Measurements from ENCODE around the gene RAP1GAP.

The RAP1GAP gene

GRCh38 chr1:21669258-21670058 is at the start of gene RAP1GAP:
RAP1GAP (minus strand) TSS chr1:21669357; CDS start chr1:21620032, 49,325 bp downstream.
- no peak for FAIRE-seq

- FAIRE-seq, result no peak
These were observed 47.0 kb upstream of the RAP1GAP start for GRCh38 chr1:21716169-21716568.

- no peak for FAIRE-seq
These were observed 38.7 kb upstream of the RAP1GAP start for GRCh38 chr1:21707891-21708290.

GRCh38 chr1:21707086-21707840 is 38.1 kb upstream of the RAP1GAP start:
- FAIRE-seq, result no peak

- no peak for FAIRE-seq
These were observed 37.1 kb upstream of the RAP1GAP start for GRCh38 chr1:21706151-21706835.

- FAIRE-seq, result no peak
These were observed 36.3 kb upstream of the RAP1GAP start for GRCh38 chr1:21705303-21705980.

GRCh38 chr1:21704145-21704544 is 35.0 kb upstream of the RAP1GAP start:
- no peak for FAIRE-seq

- peak; percentile 63 for FAIRE-seq
These were observed 34.3 kb upstream of the RAP1GAP start for GRCh38 chr1:21703318-21703963.

- FAIRE-seq, result no peak
These were observed 33.6 kb upstream of the RAP1GAP start for GRCh38 chr1:21702780-21703179.

- FAIRE-seq, result no peak
These were observed 32.2 kb upstream of the RAP1GAP start for GRCh38 chr1:21701401-21701800.

- FAIRE-seq, result no peak
These were observed 30.9 kb upstream of the RAP1GAP start for GRCh38 chr1:21700094-21700493.

- no peak for FAIRE-seq
These were observed 27.8 kb upstream of the RAP1GAP start for GRCh38 chr1:21696931-21697330.

GRCh38 chr1:21693732-21694131 is 24.6 kb upstream of the RAP1GAP start:
- no peak for FAIRE-seq

GRCh38 chr1:21691739-21692138 is 22.6 kb upstream of the RAP1GAP start:
- FAIRE-seq, result no peak

- FAIRE-seq, result no peak
These were observed 20.7 kb upstream of the RAP1GAP start for GRCh38 chr1:21689661-21690372.

- no peak for FAIRE-seq
These were observed 17.9 kb upstream of the RAP1GAP start for GRCh38 chr1:21687081-21687529.

- FAIRE-seq, result no peak
These were observed 17.0 kb upstream of the RAP1GAP start for GRCh38 chr1:21685946-21686678.

- FAIRE-seq, result no peak
These were observed 12.3 kb upstream of the RAP1GAP start for GRCh38 chr1:21681426-21681825.

- no peak for FAIRE-seq
These were observed 11.8 kb upstream of the RAP1GAP start for GRCh38 chr1:21680918-21681317.

GRCh38 chr1:21680381-21680780 is 11.2 kb upstream of the RAP1GAP start:
- no peak for FAIRE-seq

- no peak for FAIRE-seq
These were observed 8.0 kb upstream of the RAP1GAP start for GRCh38 chr1:21677168-21677567.

All from TTC549 (cell line).